CD14-positive monocyte (primary cell): ENCODE data around the gene DUSP16. TPM values are rescaled to one million over a fixed set of nuclear protein-coding genes. Genes with fewer than 3 reads are reported as not detected.
"Not testable (repeated sequence)": the region's sequence is repeated elsewhere in the genome, so short reads cannot be mapped to it uniquely, and the experiment has no call there.

ENCODE experiments used
- DNase-seq, 3 donors: peaks; one replicate each; pipeline ENCODE4 v3.0.0-alpha.2; 2011 to 2022
- H2AFZ ChIP-seq: 2 replicates; pipeline ENCODE4 v1.6.0; 2012; ENCODE audit warnings: mild to moderate bottlenecking, low read depth, low read length, inconsistent platforms; ENCODE audit not compliant: insufficient read depth, poor library complexity, severe bottlenecking
- H3K27ac ChIP-seq, 2 donors: 1 replicate in 1 of 2; 2 replicates in 1 of 2; pipeline ENCODE4 v1.5.1; 2012 to 2013; ENCODE audit warnings: low read length in 2 of 2, control low read depth in 1 of 2, inconsistent platforms in 1 of 2, low read depth in 1 of 2, mild to moderate bottlenecking in 1 of 2
- H3K27me3 ChIP-seq, 2 donors: one replicate each; pipeline versions ENCODE4 v1.6.0 to v1.6.1; 2011 to 2013; ENCODE audit warnings: low read length in 2 of 2; ENCODE audit not compliant: control insufficient read depth in 2 of 2, insufficient read depth in 2 of 2
- H3K36me3 ChIP-seq, 2 donors: replicated peaks in 1 of 2; 1 replicate in 1 of 2; 2 replicates in 1 of 2; pipeline versions ENCODE4 v1.5.1 to v1.6.1; 2012 to 2013; ENCODE audit warnings: low read length in 2 of 2, control low read depth in 1 of 2, inconsistent platforms in 1 of 2, mild to moderate bottlenecking in 1 of 2; ENCODE audit not compliant: insufficient read depth in 2 of 2, control insufficient read depth in 1 of 2
- H3K4me1 ChIP-seq, 2 donors: 1 replicate in 1 of 2; 2 replicates in 1 of 2; pipeline versions ENCODE4 v1.5.1 to v1.6.1; 2012 to 2013; ENCODE audit warnings: low read length in 2 of 2, control low read depth in 1 of 2, inconsistent platforms in 1 of 2, mild to moderate bottlenecking in 1 of 2, moderate library complexity in 1 of 2; ENCODE audit not compliant: insufficient read depth in 2 of 2, control insufficient read depth in 1 of 2
- H3K4me2 ChIP-seq: replicated peaks from 2 replicates; pipeline ENCODE3; 2012; ENCODE audit warnings: low read length, moderate library complexity, mild to moderate bottlenecking; ENCODE audit not compliant: poor library complexity, severe bottlenecking; ENCODE audit errors: extremely low read depth
- H3K4me3 ChIP-seq, 3 experiments: fragments of 200-600 bp in 1 of 3; sonication (generic) in 1 of 3; replicated peaks in 1 of 3; 1 replicate in 2 of 3; 2 replicates in 1 of 3; pipeline ENCODE4 v1.5.1; 2011 to 2013; ENCODE audit warnings: low read length in 3 of 3, mild to moderate bottlenecking in 3 of 3, control low read depth in 2 of 3, low read depth in 2 of 3, inconsistent platforms in 1 of 3, moderate library complexity in 1 of 3
- H3K79me2 ChIP-seq: 2 replicates; pipeline ENCODE4 v1.6.0; 2012; ENCODE audit warnings: mild to moderate bottlenecking, control low read depth, inconsistent platforms, low read length, moderate library complexity; ENCODE audit not compliant: insufficient read depth
- H3K9ac ChIP-seq: 2 replicates; pipeline ENCODE4 v1.6.0; 2017; ENCODE audit warnings: low read length, mild to moderate bottlenecking; ENCODE audit not compliant: insufficient read depth, poor library complexity, severe bottlenecking
- H3K9me3 ChIP-seq, 2 donors: replicated peaks in 1 of 2; 1 replicate in 1 of 2; 2 replicates in 1 of 2; pipeline versions ENCODE4 v1.5.1 to v1.6.1; 2012 to 2013; ENCODE audit warnings: low read length in 2 of 2, control low read depth in 1 of 2; ENCODE audit not compliant: control insufficient read depth in 1 of 2, insufficient read depth in 1 of 2
- H4K20me1 ChIP-seq: 2 replicates; pipeline ENCODE4 v1.6.0; 2012; ENCODE audit warnings: mild to moderate bottlenecking, low read length, control low read depth, moderate library complexity; ENCODE audit not compliant: insufficient read depth
- H3K27ac Mint-ChIP-seq, 7 donors: one replicate each; pipeline ENCODE4 v1.8.0; 2020; ENCODE audit warnings: mild to moderate bottlenecking in 7 of 7, mixed read lengths in 7 of 7, moderate library complexity in 6 of 7, inconsistent platforms in 2 of 7
- H3K27me3 Mint-ChIP-seq, 3 donors: one replicate each; pipeline ENCODE4 v1.8.0; 2021 to 2022; ENCODE audit warnings: low read depth in 3 of 3, mild to moderate bottlenecking in 3 of 3, mixed read lengths in 3 of 3, moderate library complexity in 3 of 3, inconsistent platforms in 1 of 3
- H3K36me3 Mint-ChIP-seq, 2 donors: one replicate each; pipeline ENCODE4 v1.8.0; 2020; ENCODE audit warnings: mixed read lengths in 2 of 2, inconsistent platforms in 1 of 2, mild to moderate bottlenecking in 1 of 2
- H3K4me1 Mint-ChIP-seq: one replicate; pipeline ENCODE4 v1.8.0; 2020; ENCODE audit warnings: mild to moderate bottlenecking, mixed read lengths
- H3K4me3 Mint-ChIP-seq, 2 donors: one replicate each; pipeline ENCODE4 v1.8.0; 2020; ENCODE audit warnings: mild to moderate bottlenecking in 2 of 2, mixed read lengths in 2 of 2, moderate library complexity in 1 of 2
- H3K9me3 Mint-ChIP-seq, 7 donors: one replicate each; pipeline ENCODE4 v1.8.0; 2020 to 2022; ENCODE audit warnings: mixed read lengths in 7 of 7, mild to moderate bottlenecking in 6 of 7, moderate library complexity in 6 of 7, inconsistent platforms in 2 of 7
- WGBS: methylation state at CpG from one replicate; pipeline ENCODE4 v1.1.5; 2013; ENCODE audit warnings: missing lambda C conversion rate; ENCODE audit not compliant: insufficient coverage; 5-methylcytosine and 5-hydroxymethylcytosine counted together
- intact Hi-C, 2 donors: fragments of 100-400 bp; cut with micrococcal nuclease; formaldehyde crosslinking; loops; one replicate each; pipeline versions ENCODE4 v1.15.0 to v1.15.1; 2023
- polyA plus RNA-seq, 3 donors: library from polyadenylated mRNA; depleted of rRNA in 1 of 3; unstranded in 2 of 3; stranded (reverse) in 1 of 3; fragments of 300-500 nt in 2 of 3; fragments of >200 nt in 1 of 3; fragmentation: Illumina TruSeq in 2 of 3; gene quantifications; 1 replicate in 2 of 3; 2 replicates in 1 of 3; pipeline ENCODE4 v1.2.3, GENCODE V29; 2012 to 2021
- TF ChIP-seq, protein P1 (sequence below): fragments of 200-600 bp; IDR thresholded peaks from one replicate; pipeline ENCODE4 v1.8.0; 2022; ENCODE audit warnings: antibody characterized with exemption, mild to moderate bottlenecking

DUSP16 gene
- polyA plus RNA-seq, 3 donors: 0.04 to 0.46 (median 0.27) TPM

- Histone ChIP-seq H3K4me2 (no peak overlapping the region), H3K4me1 (peaks cover 0 to 2% of the 10 kb centered on the region in 2 donors)
Observed at GRCh38 chr12:12503384-12504078, 59.1 kb downstream of the DUSP16 start.

GRCh38 chr12:12502815-12503151 lies 59.9 kb downstream of the DUSP16 start:
- no peak overlapping the region for H3K4me3 Mint-ChIP-seq
- peaks cover 0 to 2% (median 0%) of the 10 kb centered on the region in 3 donors for H3K27me3 Mint-ChIP-seq

More at GRCh38 chr12:12503384-12504078, 59.1 kb downstream of the DUSP16 start:
- H3K4me1 Mint-ChIP-seq: peaks cover 5% of the 10 kb centered on the region
- no peaks in the 10 kb centered on the region for H3K36me3 Mint-ChIP-seq
- H3K9ac ChIP-seq: no peak overlapping the region
- H3K4me3 Mint-ChIP-seq: no peak overlapping the region
- no peak overlapping the region for H2AFZ ChIP-seq
- H3K27me3 ChIP-seq: no peaks in the 10 kb centered on the region
- intact Hi-C loops: no loop called here
- DNase-seq: no peak
- no peak overlapping the region for H3K4me3 ChIP-seq
- H3K9me3 Mint-ChIP-seq: peaks cover 0 to 1% (median 0%) of the 10 kb centered on the region in 7 donors
- H4K20me1 ChIP-seq: no peaks in the 10 kb centered on the region
- TF ChIP-seq, protein P1, sequence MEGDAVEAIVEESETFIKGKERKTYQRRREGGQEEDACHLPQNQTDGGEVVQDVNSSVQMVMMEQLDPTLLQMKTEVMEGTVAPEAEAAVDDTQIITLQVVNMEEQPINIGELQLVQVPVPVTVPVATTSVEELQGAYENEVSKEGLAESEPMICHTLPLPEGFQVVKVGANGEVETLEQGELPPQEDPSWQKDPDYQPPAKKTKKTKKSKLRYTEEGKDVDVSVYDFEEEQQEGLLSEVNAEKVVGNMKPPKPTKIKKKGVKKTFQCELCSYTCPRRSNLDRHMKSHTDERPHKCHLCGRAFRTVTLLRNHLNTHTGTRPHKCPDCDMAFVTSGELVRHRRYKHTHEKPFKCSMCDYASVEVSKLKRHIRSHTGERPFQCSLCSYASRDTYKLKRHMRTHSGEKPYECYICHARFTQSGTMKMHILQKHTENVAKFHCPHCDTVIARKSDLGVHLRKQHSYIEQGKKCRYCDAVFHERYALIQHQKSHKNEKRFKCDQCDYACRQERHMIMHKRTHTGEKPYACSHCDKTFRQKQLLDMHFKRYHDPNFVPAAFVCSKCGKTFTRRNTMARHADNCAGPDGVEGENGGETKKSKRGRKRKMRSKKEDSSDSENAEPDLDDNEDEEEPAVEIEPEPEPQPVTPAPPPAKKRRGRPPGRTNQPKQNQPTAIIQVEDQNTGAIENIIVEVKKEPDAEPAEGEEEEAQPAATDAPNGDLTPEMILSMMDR: no peak
- no peak overlapping the region for H3K27ac ChIP-seq
- no peaks in the 10 kb centered on the region for H3K9me3 ChIP-seq
- peaks cover 0 to 2% (median 0%) of the 10 kb centered on the region in 3 donors for H3K27me3 Mint-ChIP-seq
- H3K27ac Mint-ChIP-seq: no peak overlapping the region
- no CpG with 5 or more reads among the region's 9 CpGs for WGBS
- no peaks in the 10 kb centered on the region for H3K36me3 ChIP-seq
- H3K79me2 ChIP-seq: no peaks in the 10 kb centered on the region

GRCh38 chr12:12502130-12502814 lies 60.4 kb downstream of the DUSP16 start:
- H3K27me3 ChIP-seq, H3K9ac ChIP-seq, H3K27ac ChIP-seq, intact Hi-C loops, H3K27me3 Mint-ChIP-seq, DNase-seq, H2AFZ ChIP-seq, H3K36me3 Mint-ChIP-seq, H3K4me3 ChIP-seq, H3K9me3 Mint-ChIP-seq, H3K4me1 ChIP-seq, H3K4me2 ChIP-seq, H3K27ac Mint-ChIP-seq, H3K79me2 ChIP-seq, H3K4me3 Mint-ChIP-seq, H3K9me3 ChIP-seq, H4K20me1 ChIP-seq, H3K36me3 ChIP-seq, H3K4me1 Mint-ChIP-seq: not testable (repeated sequence)
- no CpG with 5 or more reads among the region's 7 CpGs for WGBS

More at GRCh38 chr12:12502815-12503151, 59.9 kb downstream of the DUSP16 start:
- Mint-ChIP-seq H3K27ac (no peak overlapping the region), H3K36me3 (no peaks in the 10 kb centered on the region), H3K9me3 (peaks cover 0 to 1% (median 0%) of the 10 kb centered on the region in 7 donors), H3K4me1 (no peaks in the 10 kb centered on the region)
- Histone ChIP-seq H3K9ac (no peak overlapping the region), H4K20me1 (no peaks in the 10 kb centered on the region), H3K27ac (no peak overlapping the region), H2AFZ (no peak overlapping the region), H3K79me2 (no peaks in the 10 kb centered on the region), H3K4me1 (no peaks in the 10 kb centered on the region), H3K27me3 (no peaks in the 10 kb centered on the region), H3K36me3 (no peaks in the 10 kb centered on the region), H3K4me3 (no peak overlapping the region), H3K9me3 (no peaks in the 10 kb centered on the region), H3K4me2 (no peak overlapping the region)
- intact Hi-C loops: no loop called here
- TF ChIP-seq, protein P1: no peak
- no peak for DNase-seq
- 100% methylated on average over 4 of the region's 5 CpGs for WGBS
